GM19099 (cell line): ENCODE results near the gene ITGA3.

ENCODE experiments used
- POLR2A ChIP-seq: IDR thresholded peaks from 3 replicates; pipeline ENCODE4 v1.6.1; 2011; ENCODE audit warnings: low read depth; ENCODE audit not compliant: insufficient read length; ENCODE audit errors: extremely low read depth

Gene ITGA3

GRCh38 chr17:50114401-50114800, 58.5 kb downstream of the ITGA3 start:
- TF ChIP-seq POLR2A, result no peak

- TF ChIP-seq POLR2A, result no peak
Observed at GRCh38 chr17:50114849-50115357, 59.0 kb downstream of the ITGA3 start.

DNA sequence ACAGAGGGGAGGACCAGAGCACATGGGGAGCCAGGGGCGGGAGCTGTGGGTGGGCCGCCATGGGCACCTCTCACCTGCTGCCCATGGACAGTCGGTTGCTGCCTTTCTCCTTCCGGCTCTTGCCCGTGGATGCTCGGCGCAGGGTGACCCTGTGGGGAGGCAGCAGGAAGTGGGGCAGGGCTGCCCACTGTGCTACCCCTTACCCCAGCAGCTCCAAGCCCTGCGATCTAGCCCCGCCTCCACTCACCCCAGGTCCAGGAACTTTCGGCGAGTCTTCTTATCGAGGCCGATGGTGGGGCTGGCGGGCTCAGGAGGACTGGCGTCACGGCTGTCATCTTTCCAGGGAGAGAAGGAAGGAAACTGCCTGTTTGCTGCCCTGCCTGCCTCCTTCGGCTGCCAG, 59.8 kb downstream of the ITGA3 start:
- no peak for TF ChIP-seq POLR2A

DNA sequence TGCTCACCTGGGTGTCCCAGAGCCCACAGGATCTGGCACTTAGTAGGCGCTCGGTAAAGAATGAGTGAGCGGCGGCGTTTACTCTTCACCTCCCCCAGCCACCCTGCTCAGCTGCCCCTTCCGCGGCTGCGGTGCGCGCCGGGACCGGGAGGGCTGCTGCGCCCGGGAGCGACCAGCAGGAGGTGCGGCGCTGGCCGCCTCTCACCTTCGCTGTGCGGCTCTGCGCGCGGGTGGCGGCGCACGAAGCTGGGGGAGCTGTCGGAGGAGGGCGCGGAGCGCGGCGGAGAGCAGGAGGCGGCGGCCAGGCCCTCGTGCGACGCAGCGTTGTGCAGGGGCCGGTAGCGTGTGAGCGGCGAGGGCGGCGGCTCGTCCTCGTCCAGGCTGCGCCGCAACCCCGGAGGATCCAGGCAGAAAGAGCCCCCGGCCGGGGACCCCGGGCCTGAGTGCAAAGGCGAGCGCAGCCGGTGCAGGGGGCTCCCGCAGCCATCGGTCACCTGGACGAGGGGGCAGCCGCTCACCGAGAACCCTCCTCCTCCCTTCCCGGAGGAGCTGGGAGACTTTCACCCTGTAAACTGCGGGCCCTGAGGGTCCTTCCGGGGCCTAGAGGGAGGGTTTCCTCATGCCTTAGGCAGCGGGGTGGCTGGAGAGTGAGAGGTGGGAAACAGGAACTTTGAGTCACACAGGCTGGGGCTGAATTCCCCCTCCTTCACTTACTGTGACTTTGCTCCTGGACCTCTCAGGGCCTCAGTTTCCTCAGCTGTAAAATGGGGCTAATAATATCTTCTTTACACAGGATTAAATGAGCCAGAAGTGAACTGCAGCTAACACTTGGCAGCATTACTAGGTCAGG, 61.5 kb downstream of the ITGA3 start:
- TF ChIP-seq POLR2A, result no peak

DNA sequence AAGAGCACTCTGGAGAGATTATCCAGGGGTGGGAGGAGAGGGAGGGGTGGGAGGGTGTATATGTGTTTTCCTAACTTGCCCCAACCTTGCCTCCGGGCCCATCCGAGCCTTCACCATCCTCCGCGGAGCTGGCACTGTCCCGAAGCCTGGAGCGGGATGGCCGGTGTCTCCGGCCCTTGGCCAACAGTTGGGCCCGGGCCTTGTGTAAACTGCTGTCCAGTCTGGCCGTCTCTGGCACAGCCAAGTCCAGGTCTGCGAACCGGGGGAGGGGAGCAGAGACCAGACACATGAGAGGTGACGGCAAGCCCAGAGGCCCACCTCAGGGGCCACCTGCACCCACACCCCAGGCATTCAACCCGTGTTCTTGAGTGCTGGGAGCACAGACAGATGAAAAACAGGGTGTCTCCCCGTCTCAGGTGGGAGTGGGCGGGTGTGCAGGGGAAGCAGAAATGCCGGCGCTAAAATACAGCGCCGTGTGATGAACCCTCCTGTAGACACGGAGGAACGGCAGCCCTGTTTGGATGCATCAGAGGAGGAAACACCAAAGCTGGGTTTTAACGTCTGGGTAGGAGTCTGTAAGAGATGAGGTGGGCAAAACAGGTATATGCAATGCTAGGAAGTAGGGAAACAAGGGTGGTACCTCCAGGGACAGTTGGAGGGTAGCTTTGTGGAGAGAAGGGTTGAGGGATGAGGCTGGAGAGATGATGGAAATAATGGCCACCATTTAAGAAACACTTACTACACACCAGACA, 62.3 kb downstream of the ITGA3 start:
- no peak for TF ChIP-seq POLR2A

GRCh38 chr17:50118828-50119218, 62.9 kb downstream of the ITGA3 start:
- TF ChIP-seq POLR2A, result no peak

DNA sequence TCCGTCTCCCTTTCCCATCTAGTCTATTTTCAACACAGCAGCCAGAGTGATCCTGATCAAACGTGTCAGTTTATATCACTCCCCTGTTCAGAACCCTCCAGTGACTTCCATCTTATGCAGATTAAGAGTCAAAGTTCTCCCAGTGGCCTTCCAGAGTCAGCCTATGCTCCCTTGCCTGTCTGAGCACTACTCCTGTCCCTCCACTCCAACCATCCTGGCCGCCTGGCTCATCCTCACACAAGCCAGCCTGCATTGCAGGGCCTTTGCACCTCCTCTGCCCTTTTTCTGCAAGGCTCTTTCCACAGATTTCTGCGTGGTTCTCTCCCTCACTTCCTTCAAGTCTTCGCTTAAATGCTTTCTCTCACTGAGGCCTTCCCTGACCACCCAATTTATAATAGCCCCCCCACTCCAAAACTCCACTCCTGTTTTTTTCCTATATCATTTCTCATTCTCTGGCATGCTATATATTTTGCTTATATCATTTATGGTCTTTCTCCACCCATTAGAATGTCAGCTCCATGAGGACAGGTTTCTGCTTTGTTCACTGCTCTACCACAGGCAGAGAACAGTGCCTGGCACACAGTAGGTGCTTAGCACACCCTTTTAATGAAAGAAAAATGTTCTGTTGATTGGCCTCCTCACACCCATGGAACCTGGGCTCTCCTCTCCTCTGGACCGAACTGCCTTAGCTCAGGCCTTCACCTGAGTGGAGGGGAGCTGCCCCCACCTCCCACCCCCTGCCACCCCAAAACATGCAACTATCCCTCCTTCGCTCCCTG, 64.8 kb downstream of the ITGA3 start:
- no peak for TF ChIP-seq POLR2A

- no peak for TF ChIP-seq POLR2A
Observed at GRCh38 chr17:50122945-50123344, 67.0 kb downstream of the ITGA3 start.

GRCh38 chr17:50123649-50124349, 67.9 kb downstream of the ITGA3 start:
- no peak for TF ChIP-seq POLR2A

DNA sequence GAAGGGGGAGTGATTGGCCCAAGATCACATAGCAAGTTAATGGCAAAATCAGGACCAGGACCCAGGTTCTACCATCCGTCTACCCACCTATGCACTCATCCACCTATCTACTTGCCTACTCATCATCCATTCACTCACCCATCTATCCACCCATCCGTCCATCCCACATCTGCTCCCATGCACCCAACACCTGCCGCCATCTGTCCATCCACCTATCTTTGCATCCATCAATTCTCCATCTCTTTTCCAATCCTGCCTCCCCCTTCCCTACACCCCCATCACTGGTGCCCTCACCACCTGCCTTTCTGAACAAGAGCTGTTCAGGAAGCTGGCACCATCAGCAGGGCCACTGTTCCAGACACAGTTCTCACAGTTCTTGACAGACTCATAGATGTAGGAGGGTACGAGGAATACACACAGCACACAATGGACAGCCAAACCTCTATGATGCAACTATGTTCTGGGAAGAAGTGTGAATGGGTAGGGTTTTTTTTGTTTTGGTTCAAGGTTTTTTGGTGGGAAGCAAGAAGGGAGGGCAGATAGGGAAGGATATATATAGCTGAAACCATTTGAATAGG, 69.6 kb downstream of the ITGA3 start:
- TF ChIP-seq POLR2A, result no peak

GRCh38 chr17:50127697-50128361, 71.9 kb downstream of the ITGA3 start:
- no peak for TF ChIP-seq POLR2A

GRCh38 chr17:50128441-50129352, 72.8 kb downstream of the ITGA3 start:
- no peak for TF ChIP-seq POLR2A

DNA sequence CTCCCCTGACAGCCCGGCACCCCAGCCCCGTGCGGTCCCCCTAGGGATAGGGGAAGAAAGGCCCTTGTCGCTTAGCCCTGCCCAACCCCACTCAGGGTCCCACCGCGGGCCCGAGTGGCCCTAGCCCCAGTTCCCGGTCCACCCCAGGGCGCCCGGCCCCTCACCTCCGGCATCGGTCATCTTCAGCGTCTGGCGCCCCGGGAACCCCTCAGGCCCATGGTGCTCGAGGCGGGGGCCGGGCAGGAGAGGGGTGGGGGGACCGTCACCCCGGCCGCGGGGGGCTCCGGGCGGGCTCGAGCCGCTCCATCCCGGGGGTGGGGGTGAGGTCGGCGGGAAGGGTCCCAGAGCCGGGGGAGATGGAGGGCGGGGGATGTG, 73.4 kb downstream of the ITGA3 start:
- no peak for TF ChIP-seq POLR2A
